ENCODE data around the gene KIAA1671.

Gene KIAA1671

DNA sequence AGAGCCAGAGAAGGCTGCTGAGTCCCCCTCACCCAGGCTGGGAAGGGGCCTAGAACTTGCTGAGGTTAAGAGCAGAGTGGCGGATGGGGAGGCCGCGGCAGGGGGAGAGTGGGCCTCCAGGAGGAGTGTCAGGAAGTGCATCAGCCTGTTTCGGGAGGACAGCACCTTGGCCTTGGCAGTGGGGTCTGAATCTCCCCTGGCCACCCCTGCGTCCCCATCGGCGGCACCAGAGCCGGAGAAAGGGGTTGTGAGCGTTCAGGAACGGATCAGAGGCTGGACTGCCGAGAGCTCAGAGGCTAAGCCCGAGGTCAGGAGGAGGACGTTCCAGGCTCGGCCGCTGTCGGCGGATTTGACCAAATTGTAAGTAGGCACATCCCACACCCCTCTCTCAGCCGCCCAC lies 76.7 kb downstream of the KIAA1671 start:
- DNase-seq (ENCODE audit: low spot score): no peak
- TF ChIP-seq, protein P1, sequence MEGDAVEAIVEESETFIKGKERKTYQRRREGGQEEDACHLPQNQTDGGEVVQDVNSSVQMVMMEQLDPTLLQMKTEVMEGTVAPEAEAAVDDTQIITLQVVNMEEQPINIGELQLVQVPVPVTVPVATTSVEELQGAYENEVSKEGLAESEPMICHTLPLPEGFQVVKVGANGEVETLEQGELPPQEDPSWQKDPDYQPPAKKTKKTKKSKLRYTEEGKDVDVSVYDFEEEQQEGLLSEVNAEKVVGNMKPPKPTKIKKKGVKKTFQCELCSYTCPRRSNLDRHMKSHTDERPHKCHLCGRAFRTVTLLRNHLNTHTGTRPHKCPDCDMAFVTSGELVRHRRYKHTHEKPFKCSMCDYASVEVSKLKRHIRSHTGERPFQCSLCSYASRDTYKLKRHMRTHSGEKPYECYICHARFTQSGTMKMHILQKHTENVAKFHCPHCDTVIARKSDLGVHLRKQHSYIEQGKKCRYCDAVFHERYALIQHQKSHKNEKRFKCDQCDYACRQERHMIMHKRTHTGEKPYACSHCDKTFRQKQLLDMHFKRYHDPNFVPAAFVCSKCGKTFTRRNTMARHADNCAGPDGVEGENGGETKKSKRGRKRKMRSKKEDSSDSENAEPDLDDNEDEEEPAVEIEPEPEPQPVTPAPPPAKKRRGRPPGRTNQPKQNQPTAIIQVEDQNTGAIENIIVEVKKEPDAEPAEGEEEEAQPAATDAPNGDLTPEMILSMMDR (IDR thresholded peaks at IDR 0.05; ENCODE audit: borderline replicate concordance, control extremely low read depth, extremely low read depth, insufficient read depth, missing control alignments): no peak
- in situ Hi-C loops (cut with MboI; ENCODE audit: low sequenced_read_pairs, unreplicated experiment): no loop called here

DNA sequence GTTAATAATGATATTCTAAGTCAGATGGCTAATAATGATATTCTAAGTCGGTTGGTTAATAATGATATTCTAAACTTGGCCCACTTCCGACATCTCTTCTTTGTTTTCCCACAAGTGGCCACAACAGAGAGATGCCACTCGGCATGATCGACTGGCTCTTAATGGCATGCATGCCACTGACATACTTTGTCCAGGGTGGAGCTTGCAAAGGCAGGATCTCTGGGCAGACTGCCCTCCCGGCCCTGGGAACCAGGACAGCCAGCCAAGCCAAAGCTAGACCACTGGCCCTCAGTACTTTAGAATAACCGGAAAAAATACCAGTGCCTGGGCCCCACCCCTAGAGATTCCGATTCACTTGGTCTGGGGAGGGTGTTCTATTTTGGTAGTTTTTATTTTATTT lies 78.1 kb downstream of the KIAA1671 start:
- TF ChIP-seq, protein P1 (IDR thresholded peaks at IDR 0.05; ENCODE audit: borderline replicate concordance, control extremely low read depth, extremely low read depth, insufficient read depth, missing control alignments): no peak
- in situ Hi-C loops (cut with MboI; ENCODE audit: low sequenced_read_pairs, unreplicated experiment): no loop called here
- DNase-seq (ENCODE audit: low spot score): no peak

DNA sequence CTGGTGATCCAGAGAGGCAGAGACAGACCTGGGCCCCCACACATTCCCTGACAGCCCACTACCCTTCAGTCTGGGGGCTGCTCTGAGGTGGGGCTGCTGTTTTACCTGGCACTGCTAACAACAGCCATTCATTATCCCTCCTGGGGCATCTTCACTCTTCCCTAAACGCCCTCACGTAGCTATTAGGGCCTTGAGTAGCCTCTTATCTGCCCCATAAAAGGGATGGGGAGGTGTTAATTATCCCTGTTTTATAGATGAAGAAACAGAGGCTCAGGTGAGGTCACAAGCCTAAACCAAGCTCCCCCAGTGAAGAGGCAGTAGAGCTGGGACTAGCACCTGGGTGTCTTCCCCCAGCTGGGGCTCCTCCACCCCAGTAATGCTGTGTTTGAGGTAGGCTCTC lies 79.5 kb downstream of the KIAA1671 start:
- TF ChIP-seq, protein P1 (IDR thresholded peaks at IDR 0.05; ENCODE audit: borderline replicate concordance, control extremely low read depth, extremely low read depth, insufficient read depth, missing control alignments): no peak
- in situ Hi-C loops (cut with MboI; ENCODE audit: low sequenced_read_pairs, unreplicated experiment): no loop called here
- no peak for DNase-seq (ENCODE audit: low spot score)

DNA sequence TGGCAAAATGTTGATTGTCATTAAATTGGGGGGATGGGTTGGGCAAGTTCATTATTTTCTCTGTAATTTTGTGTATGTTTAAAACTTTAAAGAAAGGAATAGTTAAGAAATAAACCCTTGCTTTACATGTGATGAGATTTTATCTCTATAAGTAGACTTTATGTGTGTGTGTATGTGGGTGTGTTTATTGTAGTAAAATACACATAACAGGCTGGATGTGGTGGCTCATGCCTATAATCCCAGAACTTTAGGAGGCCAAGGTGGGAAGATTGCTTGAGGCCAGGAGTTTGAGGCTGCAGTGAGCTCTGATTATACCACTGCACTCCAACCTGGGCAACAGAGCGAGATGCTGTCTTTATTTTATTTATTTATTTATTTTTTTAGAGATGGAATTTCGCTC lies 83.2 kb downstream of the KIAA1671 start:
- in situ Hi-C loops (cut with MboI; ENCODE audit: low sequenced_read_pairs, unreplicated experiment): no loop called here
- no peak for DNase-seq (ENCODE audit: low spot score)
- TF ChIP-seq, protein P1 (IDR thresholded peaks at IDR 0.05; ENCODE audit: borderline replicate concordance, control extremely low read depth, extremely low read depth, insufficient read depth, missing control alignments): no peak

DNA sequence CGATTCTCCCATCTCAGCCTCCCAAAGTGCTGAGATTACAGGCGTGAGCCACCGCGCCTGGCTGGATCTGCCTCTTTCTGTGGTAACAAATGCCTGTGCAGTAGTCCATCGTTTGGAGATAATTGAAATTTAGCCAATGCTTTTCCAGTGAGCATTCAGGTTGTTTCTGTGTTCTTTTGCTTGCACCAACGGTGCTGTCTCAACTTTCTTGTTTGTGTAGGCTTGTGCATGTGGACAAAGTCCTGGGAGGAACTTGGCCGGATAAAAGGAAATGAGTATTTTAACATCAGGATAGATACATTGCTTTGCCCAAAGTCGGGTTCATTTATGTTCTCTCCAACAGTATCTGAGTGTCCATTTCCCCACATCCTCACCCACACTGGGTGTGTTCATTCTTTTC lies 85.7 kb downstream of the KIAA1671 start:
- TF ChIP-seq, protein P1 (IDR thresholded peaks at IDR 0.05; ENCODE audit: borderline replicate concordance, control extremely low read depth, extremely low read depth, insufficient read depth, missing control alignments): no peak
- DNase-seq (ENCODE audit: low spot score): no peak
- in situ Hi-C loops (cut with MboI; ENCODE audit: low sequenced_read_pairs, unreplicated experiment): no loop called here

DNA sequence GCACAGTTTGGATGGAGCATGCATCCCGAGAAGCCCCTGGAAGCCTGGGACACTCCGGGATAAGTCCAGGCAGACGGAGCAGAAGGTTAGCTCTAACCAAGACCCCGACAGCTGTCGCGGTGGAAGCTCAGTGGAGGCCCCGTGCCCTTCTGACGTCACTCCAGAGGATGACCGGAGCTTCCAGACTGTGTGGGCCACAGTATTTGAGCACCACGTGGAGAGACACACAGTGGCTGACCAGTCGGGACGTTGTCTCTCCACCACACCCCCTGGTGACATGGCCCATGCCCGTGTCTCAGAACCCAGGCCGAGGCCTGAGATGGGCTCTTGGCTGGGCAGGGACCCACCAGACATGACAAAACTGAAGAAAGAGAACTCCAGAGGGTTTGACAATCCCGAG lies 86.3 kb downstream of the KIAA1671 start:
- in situ Hi-C loops (cut with MboI; ENCODE audit: low sequenced_read_pairs, unreplicated experiment): no loop called here
- no peak for DNase-seq (ENCODE audit: low spot score)
- TF ChIP-seq, protein P1 (IDR thresholded peaks at IDR 0.05; ENCODE audit: borderline replicate concordance, control extremely low read depth, extremely low read depth, insufficient read depth, missing control alignments): no peak

DNA sequence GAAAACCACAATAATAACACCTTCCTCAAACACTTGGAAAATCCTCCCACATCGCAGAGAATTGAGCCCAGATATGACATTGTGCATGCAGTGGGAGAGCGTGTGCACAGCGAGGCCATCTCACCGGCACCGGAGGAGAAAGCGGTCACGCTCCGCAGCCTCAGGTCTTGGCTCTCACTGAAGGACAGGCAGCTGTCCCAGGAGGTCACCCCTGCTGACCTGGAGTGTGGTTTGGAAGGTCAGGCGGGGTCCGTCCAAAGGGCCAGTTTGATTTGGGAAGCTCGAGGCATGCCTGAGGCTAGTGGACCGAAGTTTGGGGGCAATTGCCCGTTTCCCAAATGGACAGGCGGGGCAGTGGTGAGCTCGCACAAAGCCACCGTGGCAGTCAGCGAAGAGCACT lies 86.7 kb downstream of the KIAA1671 start:
- in situ Hi-C loops (cut with MboI; ENCODE audit: low sequenced_read_pairs, unreplicated experiment): no loop called here
- no peak for DNase-seq (ENCODE audit: low spot score)
- TF ChIP-seq, protein P1 (IDR thresholded peaks at IDR 0.05; ENCODE audit: borderline replicate concordance, control extremely low read depth, extremely low read depth, insufficient read depth, missing control alignments): no peak

Data from GM13976 (cell line).